IMR-90 (cell line): ENCODE results near the gene C20orf144. TPM values are rescaled to one million over a fixed set of nuclear protein-coding genes. Genes with fewer than 3 reads are reported as not detected.

Experiments
- ATAC-seq: fragments of 200-7000 bp; cut with Tn5 transposase; 2 replicates; pipeline ENCODE4 v1.9.1; 2020; ENCODE audit warnings: low read depth, mild to moderate bottlenecking, moderate library complexity
- BruUV-seq: library from RNA; stranded (reverse); fragments of 400-500 nt; replicated peaks from 2 replicates; lab custom pipeline; 2021; lab: Mats Ljungman, UMichigan
- CTCF ChIA-PET: fragments of 300-600 bp; formaldehyde crosslinking; extraction: SDS; loops from one replicate; lab custom pipeline; 2021; ENCODE audit warnings: antibody characterized with exemption; lab: Yijun Ruan, JAX
- POLR2A ChIA-PET: fragments of 300-600 bp; sonication (Branson Sonifier 250); formaldehyde crosslinking; loops from one replicate; lab custom pipeline; 2022; ENCODE audit warnings: antibody characterized with exemption; ENCODE audit not compliant: unreplicated experiment; lab: Charles Lee
- DNase-seq: peaks from one replicate; pipeline ENCODE4 v3.0.0; 2013
- H2AFZ ChIP-seq: replicated peaks from 2 replicates; pipeline ENCODE3; 2013; ENCODE audit warnings: low read length, mild to moderate bottlenecking; ENCODE audit not compliant: poor library complexity
- H2AK5ac ChIP-seq: 2 replicates; pipeline ENCODE4 v1.6.1; 2013; ENCODE audit warnings: low read depth, low read length, inconsistent platforms
- H2AK9ac ChIP-seq: replicated peaks from 2 replicates; pipeline ENCODE3; 2013; ENCODE audit warnings: mild to moderate bottlenecking, low read depth, low read length, moderate library complexity; ENCODE audit not compliant: poor library complexity
- H2BK120ac ChIP-seq: 2 replicates; pipeline ENCODE4 v1.6.1; 2013; ENCODE audit warnings: low read depth, low read length, inconsistent platforms
- H2BK15ac ChIP-seq: 3 replicates; pipeline ENCODE4 v1.6.1; 2013; ENCODE audit warnings: low read depth, low read length, inconsistent platforms
- H2BK20ac ChIP-seq: 2 replicates; pipeline ENCODE4 v1.6.1; 2013; ENCODE audit warnings: low read depth, mild to moderate bottlenecking, inconsistent platforms, low read length, moderate library complexity
- H2BK5ac ChIP-seq: 2 replicates; pipeline ENCODE4 v1.6.1; 2013; ENCODE audit warnings: mild to moderate bottlenecking, low read depth, low read length, inconsistent platforms; ENCODE audit not compliant: poor library complexity, severe bottlenecking
- H3K14ac ChIP-seq: replicated peaks from 2 replicates; pipeline ENCODE4 v1.6.1; 2013; ENCODE audit warnings: low read depth, low read length, inconsistent platforms
- H3K18ac ChIP-seq: 2 replicates; pipeline ENCODE4 v1.6.1; 2013; ENCODE audit warnings: low read depth, low read length, control low read depth
- H3K23ac ChIP-seq: 2 replicates; pipeline ENCODE4 v1.6.1; 2013; ENCODE audit warnings: low read depth, low read length, inconsistent platforms
- H3K27ac ChIP-seq: 2 replicates; pipeline ENCODE4 v1.5.1; 2013; ENCODE audit warnings: mild to moderate bottlenecking, control low read depth, low read length; ENCODE audit not compliant: insufficient read depth
- H3K27me3 ChIP-seq: 2 replicates; pipeline ENCODE4 v1.6.1; 2013; ENCODE audit warnings: low read length; ENCODE audit not compliant: control insufficient read depth, insufficient read depth
- H3K36me3 ChIP-seq: 2 replicates; pipeline ENCODE4 v1.6.1; 2013; ENCODE audit warnings: low read length, mixed read lengths; ENCODE audit not compliant: control insufficient read depth, insufficient read depth
- H3K4ac ChIP-seq: 2 replicates; pipeline ENCODE4 v1.6.1; 2013; ENCODE audit warnings: low read depth, low read length, inconsistent platforms
- H3K4me1 ChIP-seq: 2 replicates; pipeline ENCODE4 v1.6.1; 2013; ENCODE audit warnings: low read length, mixed read lengths; ENCODE audit not compliant: control insufficient read depth, insufficient read depth
- H3K4me2 ChIP-seq: 2 replicates; pipeline ENCODE4 v1.6.1; 2013; ENCODE audit warnings: low read depth, mild to moderate bottlenecking, control low read depth, low read length, moderate library complexity
- H3K4me3 ChIP-seq: 2 replicates; pipeline ENCODE4 v1.5.1; 2013; ENCODE audit warnings: low read depth, mild to moderate bottlenecking, control low read depth, low read length, moderate library complexity; ENCODE audit not compliant: insufficient read depth
- H3K56ac ChIP-seq: 2 replicates; pipeline ENCODE4 v1.6.1; 2013; ENCODE audit warnings: low read length, inconsistent platforms; ENCODE audit not compliant: insufficient read depth; ENCODE audit errors: extremely low read depth
- H3K79me1 ChIP-seq, 2 experiments: 2 replicates each; pipeline ENCODE4 v1.6.1; 2013; ENCODE audit warnings: low read length in 2 of 2, inconsistent platforms in 1 of 2, low read depth in 1 of 2
- H3K9ac ChIP-seq: 2 replicates; pipeline ENCODE4 v1.6.1; 2013; ENCODE audit warnings: low read depth, low read length, control low read depth
- H3K9me1 ChIP-seq: 2 replicates; pipeline ENCODE4 v1.6.1; 2013; ENCODE audit warnings: low read length, inconsistent platforms; ENCODE audit not compliant: insufficient read depth
- H3K9me3 ChIP-seq: 2 replicates; pipeline ENCODE4 v1.6.1; 2013; ENCODE audit warnings: low read length; ENCODE audit not compliant: control insufficient read depth, insufficient read depth
- H4K20me1 ChIP-seq: 2 replicates; pipeline ENCODE4 v1.6.1; 2013; ENCODE audit warnings: low read length, inconsistent platforms; ENCODE audit not compliant: insufficient read depth
- H4K5ac ChIP-seq: 2 replicates; pipeline ENCODE4 v1.6.1; 2013; ENCODE audit warnings: mild to moderate bottlenecking, low read depth, low read length, control low read depth
- H4K8ac ChIP-seq, 2 experiments: 2 replicates each; pipeline ENCODE4 v1.6.1; 2013; ENCODE audit warnings: low read depth in 2 of 2, low read length in 2 of 2, control low read depth in 1 of 2, inconsistent platforms in 1 of 2
- H4K91ac ChIP-seq: 2 replicates; pipeline ENCODE4 v1.6.1; 2013; ENCODE audit warnings: low read depth, low read length, inconsistent platforms; ENCODE audit not compliant: insufficient read depth
- BHLHE40 ChIP-seq: fragments of 150-350 bp; IDR thresholded peaks from 2 replicates; pipeline ENCODE4 v1.6.1; 2016; ENCODE audit warnings: mild to moderate bottlenecking, low read depth, low read length
- CEBPB ChIP-seq: IDR thresholded peaks from 2 replicates; pipeline ENCODE4 v1.6.1; 2012; ENCODE audit warnings: low read depth, low read length, improper control_type of control experiment
- CTCF ChIP-seq: conservative IDR thresholded peaks from 2 replicates; pipeline ENCODE4 v1.5.1; 2012; ENCODE audit warnings: mild to moderate bottlenecking, low read depth, low read length, improper control_type of control experiment
- ELK1 ChIP-seq: fragments of 150-350 bp; IDR thresholded peaks from 2 replicates; pipeline ENCODE4 v1.6.1; 2016; ENCODE audit warnings: low read depth, mild to moderate bottlenecking, low read length, moderate library complexity, borderline replicate concordance
- FOS ChIP-seq: fragments of 150-350 bp; IDR thresholded peaks from 2 replicates; pipeline ENCODE4 v1.6.1; 2016; ENCODE audit warnings: low read depth, low read length
- MAFK ChIP-seq: IDR thresholded peaks from 2 replicates; pipeline ENCODE4 v1.6.1; 2012; ENCODE audit warnings: low read depth, low read length, improper control_type of control experiment
- MAZ ChIP-seq: IDR thresholded peaks from 2 replicates; pipeline ENCODE4 v1.6.1; 2012; ENCODE audit warnings: low read depth, mild to moderate bottlenecking, low read length, improper control_type of control experiment, moderate library complexity, borderline replicate concordance
- MXI1 ChIP-seq: IDR thresholded peaks from 2 replicates; pipeline ENCODE4 v1.6.1; 2012; ENCODE audit warnings: low read depth, mild to moderate bottlenecking, low read length, moderate library complexity, borderline replicate concordance
- NFE2L2 ChIP-seq: fragments of 150-350 bp; IDR thresholded peaks from 2 replicates; pipeline ENCODE4 v1.6.1; 2016; ENCODE audit warnings: low read depth, mild to moderate bottlenecking, low read length
- POLR2A ChIP-seq: IDR thresholded peaks from 2 replicates; pipeline ENCODE4 v1.6.1; 2012; ENCODE audit warnings: mild to moderate bottlenecking, low read depth, low read length
- RAD21 ChIP-seq: IDR thresholded peaks from 2 replicates; pipeline ENCODE4 v1.6.1; 2012; ENCODE audit warnings: low read length, improper control_type of control experiment
- RFX5 ChIP-seq: IDR thresholded peaks from 2 replicates; pipeline ENCODE4 v1.8.0; 2012; ENCODE audit warnings: low read depth, mild to moderate bottlenecking, low read length, moderate library complexity
- SMC3 ChIP-seq: fragments of 150-350 bp; IDR thresholded peaks from 2 replicates; pipeline ENCODE4 v1.6.1; 2016; ENCODE audit warnings: low read depth, mild to moderate bottlenecking, antibody characterized with exemption, low read length, moderate library complexity
- WGBS, 2 experiments: methylation state at CpG; one replicate each; pipeline versions ENCODE4 v1.1.5 to v1.1.7; 2013; ENCODE audit warnings: missing lambda C conversion rate in 2 of 2; ENCODE audit not compliant: insufficient read length in 1 of 2; ENCODE audit errors: extremely low coverage in 2 of 2; 5-methylcytosine and 5-hydroxymethylcytosine counted together
- dilution Hi-C: fragments of 300-500 bp; cut with HindIII; formaldehyde crosslinking; loops from one replicate; pipeline ENCODE4 v1.14.3; 2018; ENCODE audit warnings: low sequenced_read_pairs; ENCODE audit not compliant: unreplicated experiment
- in situ Hi-C: fragments of 300-500 bp; cut with MboI; formaldehyde crosslinking; loops from 3 replicates; pipeline ENCODE4 v1.14.3; 2019; ENCODE audit warnings: low sequenced_read_pairs, inconsistent platforms, mixed read lengths
- intact Hi-C: fragments of 100-400 bp; cut with micrococcal nuclease; formaldehyde crosslinking; loops from 2 replicates; pipeline ENCODE4 v1.10.0; 2022
- polyA plus RNA-seq, 3 experiments: library from polyadenylated mRNA; depleted of rRNA; stranded (reverse); fragments of >200 nt; gene quantifications; 2 replicates each; pipeline ENCODE4 v1.2.3, GENCODE V29; 2012; ENCODE audit warnings: low replicate concordance in 1 of 3
- total RNA-seq: library from RNA; depleted of rRNA; stranded (reverse); fragments of >200 nt; gene quantifications from 2 replicates; pipeline ENCODE4 v1.2.3, GENCODE V29; 2012

The C20orf144 gene
- total and polyA plus RNA-seq, 2 of the 4 experiments (the other 2 are of a cell fraction), result under 0.01 to 0.19 TPM

- H4K8ac ChIP-seq, result no peak overlapping the region
- H3K4me2 ChIP-seq, result no peak overlapping the region
- no peak overlapping the region for H3K9ac ChIP-seq
- no peak overlapping the region for H3K27ac ChIP-seq
- H2AK5ac ChIP-seq, result no peak overlapping the region
- H3K18ac ChIP-seq, result no peak overlapping the region
- no TSS peak for BruUV-seq
- no CpG with 5 or more reads among the region's 4 CpGs for WGBS, 2 experiments
- in situ Hi-C loops (no loop called here), intact Hi-C loops (no loop called here), dilution Hi-C loops (no loop called here)
- no peak for ATAC-seq
- H3K4me1 ChIP-seq, result no peaks in the 10 kb centered on the region
- H3K14ac ChIP-seq, result no peak overlapping the region
- no peak overlapping the region for H2BK20ac ChIP-seq
- no peak overlapping the region for H3K4ac ChIP-seq
- no peak overlapping the region for H3K23ac ChIP-seq
- H2BK15ac ChIP-seq, result no peak overlapping the region
- no peak for DNase-seq
- H2BK120ac ChIP-seq, result no peak overlapping the region
- H3K9me1 ChIP-seq, result peaks cover 7% of the 10 kb centered on the region; the same call in 1 of the 2 replicates
- no peaks in the 10 kb centered on the region for H3K9me3 ChIP-seq
- H4K5ac ChIP-seq, result no peak overlapping the region
- H3K56ac ChIP-seq, result no peak overlapping the region
- no peak overlapping the region for H2AFZ ChIP-seq
- H4K91ac ChIP-seq, result no peak overlapping the region
- H3K27me3 ChIP-seq, result no peaks in the 10 kb centered on the region
- peaks cover 55% of the 10 kb centered on the region for H3K36me3 ChIP-seq
- ChIA-PET CTCF (no interaction called here), POLR2A (no interaction called here)
- TF ChIP-seq FOS (no peak), CTCF (no peak), MAFK (no peak), POLR2A (no peak), MXI1 (no peak), BHLHE40 (no peak), CEBPB (no peak), NFE2L2 (no peak), ELK1 (no peak), RFX5 (no peak), MAZ (no peak), SMC3 (no peak), RAD21 (no peak)
- no peaks in the 10 kb centered on the region for H4K20me1 ChIP-seq
- H3K79me1 ChIP-seq, result no peaks in the 10 kb centered on the region; a peak in 2 of 4 replicates
- no peak overlapping the region for H2BK5ac ChIP-seq
- H2AK9ac ChIP-seq, result no peak overlapping the region
- no peak overlapping the region for H3K4me3 ChIP-seq
Measured at GRCh38 chr20:33627577-33628216, 34.4 kb upstream of the C20orf144 start.
